GM12878 (cell line): Measurements from ENCODE around the gene ELOVL5. TPM values are rescaled to one million over a fixed set of nuclear protein-coding genes. Genes with fewer than 3 reads are reported as not detected.

Source experiments
- ATAC-seq: fragments of 200-7000 bp; cut with Tn5 transposase; 3 replicates; pipeline ENCODE4 v1.9.1; 2020; ENCODE audit warnings: mild to moderate bottlenecking, moderate library complexity
- BruUV-seq: library from RNA; stranded (reverse); fragments of 400-500 nt; replicated peaks from 2 replicates; lab custom pipeline; 2021; lab: Mats Ljungman, UMichigan
- CTCF ChIA-PET: fragments of 300-600 bp; sonication (Branson Sonifier 250); formaldehyde crosslinking; extraction: SDS; loops from one replicate; lab custom pipeline; 2021; ENCODE audit warnings: inconsistent platforms; lab: Yijun Ruan, JAX
- POLR2A ChIA-PET: fragments of 350-600 bp; formaldehyde crosslinking; extraction: SDS; loops from one replicate; lab custom pipeline; 2021; ENCODE audit warnings: inconsistent platforms; lab: Charles Lee
- RAD21 ChIA-PET: fragments of 300-600 bp; sonication (Branson Sonifier 250); formaldehyde crosslinking; loops from one replicate; lab custom pipeline; 2023; ENCODE audit warnings: antibody characterized with exemption; ENCODE audit not compliant: unreplicated experiment; lab: Charles Lee
- SMC1A ChIA-PET: fragments of 300-600 bp; sonication (Branson Sonifier 250); formaldehyde crosslinking; loops from one replicate; lab custom pipeline; 2023; ENCODE audit not compliant: unreplicated experiment, uncharacterized antibody; lab: Charles Lee
- DNase-seq: peaks from one replicate; pipeline ENCODE4 v3.0.0-alpha.2; 2011; ENCODE audit warnings: low read depth, low spot score
- FAIRE-seq: peaks from 3 replicates; lab custom pipeline; 2011; peaks lifted over from hg19 to GRCh38; lab: Jason Lieb, UNC
- H2AFZ ChIP-seq: 2 replicates; pipeline ENCODE4 v1.6.0; 2011; ENCODE audit warnings: low read depth, low read length, control low read depth; ENCODE audit not compliant: control insufficient read depth
- H3K27ac ChIP-seq: 2 replicates; pipeline ENCODE4 v1.5.1; 2011; ENCODE audit warnings: control low read depth; ENCODE audit not compliant: control insufficient read depth, insufficient read depth
- H3K27me3 ChIP-seq, 2 experiments: replicated peaks in 1 of 2; 2 replicates each; pipeline versions ENCODE4 v1.6.0 to v1.6.1; 2011; ENCODE audit warnings: low read length in 1 of 2; ENCODE audit not compliant: control insufficient read depth in 2 of 2, insufficient read depth in 2 of 2
- H3K36me3 ChIP-seq, 2 experiments: 2 replicates each; pipeline ENCODE4 v1.5.1; 2011; ENCODE audit warnings: low read length in 1 of 2; ENCODE audit not compliant: control insufficient read depth in 2 of 2, insufficient read depth in 2 of 2
- H3K4me1 ChIP-seq: 2 replicates; pipeline ENCODE4 v1.6.1; 2011; ENCODE audit warnings: mild to moderate bottlenecking, low read length, moderate library complexity, mixed read lengths; ENCODE audit not compliant: control insufficient read depth, insufficient read depth
- H3K4me2 ChIP-seq: 2 replicates; pipeline ENCODE4 v1.6.0; 2011; ENCODE audit warnings: control low read depth; ENCODE audit not compliant: control insufficient read depth, insufficient read depth
- H3K4me3 ChIP-seq: fragments of 200-600 bp; sonication (generic); 2 replicates; pipeline ENCODE4 v1.5.1; 2016
- H3K79me2 ChIP-seq: 2 replicates; pipeline ENCODE4 v1.6.0; 2011; ENCODE audit warnings: low read length; ENCODE audit not compliant: control insufficient read depth, insufficient read depth
- H3K9ac ChIP-seq: 2 replicates; pipeline ENCODE4 v1.8.0; 2011; ENCODE audit warnings: low read length, control low read depth, mixed read lengths; ENCODE audit not compliant: control insufficient read depth, insufficient read depth
- H3K9me3 ChIP-seq: replicated peaks from 3 replicates; pipeline ENCODE4 v1.5.1; 2011; ENCODE audit warnings: mild to moderate bottlenecking, low read length; ENCODE audit not compliant: control insufficient read depth, insufficient read depth
- H4K20me1 ChIP-seq: 2 replicates; pipeline ENCODE4 v1.6.0; 2011; ENCODE audit not compliant: control insufficient read depth, insufficient read depth
- ATF3 ChIP-seq: IDR thresholded peaks from 2 replicates; pipeline ENCODE4 v1.6.1; 2011; ENCODE audit warnings: low read depth, mild to moderate bottlenecking, low read length, moderate library complexity, borderline replicate concordance; ENCODE audit errors: extremely low read depth
- BCL3 ChIP-seq: IDR thresholded peaks from 2 replicates; pipeline ENCODE4 v1.6.1; 2011; ENCODE audit warnings: borderline replicate concordance, low read depth, mild to moderate bottlenecking, moderate library complexity, low read length; ENCODE audit not compliant: insufficient read depth, poor library complexity, severe bottlenecking
- BRCA1 ChIP-seq: IDR thresholded peaks from 2 replicates; pipeline ENCODE4 v1.6.1; 2011; ENCODE audit warnings: low read depth, low read length, improper control_type of control experiment
- CBFB ChIP-seq: IDR thresholded peaks from 2 replicates; pipeline ENCODE4 v1.6.1; 2016; ENCODE audit warnings: antibody characterized with exemption, low read depth
- CBX3 ChIP-seq: fragments of 200-600 bp; sonication (generic); IDR thresholded peaks from 2 replicates; pipeline ENCODE4 v1.6.1; 2016; ENCODE audit warnings: low read depth, borderline replicate concordance
- EP300 ChIP-seq, 2 experiments: fragments of 150-350 bp in 1 of 2; IDR thresholded peaks; 2 replicates each; pipeline ENCODE4 v1.6.1; 2011 to 2012; ENCODE audit warnings: low read depth in 2 of 2, low read length in 2 of 2, borderline replicate concordance in 1 of 2, improper control_type of control experiment in 1 of 2, inconsistent platforms in 1 of 2; ENCODE audit not compliant: control insufficient read depth in 1 of 2
- FOXM1 ChIP-seq: IDR thresholded peaks from 2 replicates; pipeline ENCODE4 v1.6.1; 2012; ENCODE audit warnings: low read depth, mild to moderate bottlenecking, inconsistent platforms, low read length, moderate library complexity
- HDAC2 ChIP-seq: fragments of 200-600 bp; sonication (generic); IDR thresholded peaks from 2 replicates; pipeline ENCODE4 v1.6.1; 2017
- IRF5 ChIP-seq: fragments of 450-650 bp; IDR thresholded peaks from 2 replicates; pipeline ENCODE4 v1.6.1; 2017; ENCODE audit warnings: borderline replicate concordance
- JUND ChIP-seq: IDR thresholded peaks from 2 replicates; pipeline ENCODE4 v1.6.1; 2012; ENCODE audit warnings: low read depth, mild to moderate bottlenecking, low read length, improper control_type of control experiment, moderate library complexity
- NFIC ChIP-seq: IDR thresholded peaks from 2 replicates; pipeline ENCODE4 v1.6.1; 2012; ENCODE audit warnings: low read depth, mild to moderate bottlenecking, inconsistent platforms, low read length, moderate library complexity
- NFYA ChIP-seq: IDR thresholded peaks from 2 replicates; pipeline ENCODE4 v1.6.1; 2011; ENCODE audit warnings: low read depth, mild to moderate bottlenecking, low read length, improper control_type of control experiment, borderline replicate concordance
- POLR2AphosphoS5 ChIP-seq: IDR thresholded peaks from 2 replicates; pipeline ENCODE4 v1.6.1; 2011; ENCODE audit warnings: mild to moderate bottlenecking, low read length, inconsistent platforms
- RB1 ChIP-seq: fragments of 450-650 bp; formaldehyde crosslinking; IDR thresholded peaks from 2 replicates; pipeline ENCODE4 v1.6.1; 2017; ENCODE audit warnings: mild to moderate bottlenecking, borderline replicate concordance
- RELB ChIP-seq: fragments of 450-650 bp; IDR thresholded peaks from 2 replicates; pipeline ENCODE4 v1.6.1; 2017; ENCODE audit warnings: low read depth, mild to moderate bottlenecking, moderate library complexity
- SREBF1 ChIP-seq: IDR thresholded peaks from 2 replicates; pipeline ENCODE4 v1.6.1; 2012; ENCODE audit warnings: mild to moderate bottlenecking, low read length
- ZNF622 ChIP-seq: fragments of 450-650 bp; IDR thresholded peaks from 2 replicates; pipeline ENCODE4 v1.6.1; 2017; ENCODE audit warnings: mild to moderate bottlenecking, inconsistent platforms
- WGBS: methylation state at CpG from one replicate; pipeline ENCODE4 v1.1.6; 2016; ENCODE audit warnings: low lambda C conversion rate; ENCODE audit not compliant: insufficient replicate concordance, insufficient coverage; ENCODE audit errors: missing lambda C conversion rate; 5-methylcytosine and 5-hydroxymethylcytosine counted together
- in situ Hi-C: fragments of 300-500 bp; cut with MboI; formaldehyde crosslinking; loops from 9 replicates; pipeline ENCODE4 v1.14.3; 2018; ENCODE audit warnings: mixed read lengths
- intact Hi-C: fragments of 100-400 bp; cut with micrococcal nuclease; formaldehyde crosslinking; loops from one replicate; pipeline ENCODE4 v1.14.2; 2022; ENCODE audit not compliant: unreplicated experiment
- polyA plus RNA-seq, 11 experiments: library from polyadenylated mRNA; depleted of rRNA in 4 of 11; unstranded in 6 of 11; stranded (reverse) in 5 of 11; fragments of >200 nt; fragmentation: Nextera tagmentation in 4 of 11; fragmentation: Illumina TruSeq in 1 of 11; extraction: Ambion mirVana in 4 of 11; extraction: Trizol in 1 of 11; gene quantifications; 1 replicate in 1 of 11; 2 replicates in 10 of 11; pipeline versions ENCODE4 v1.2.1 to v1.2.3, GENCODE V29; 2011 to 2016; ENCODE audit warnings: inconsistent platforms in 2 of 11, missing spikeins in 2 of 11, low read depth in 1 of 11
- total RNA-seq, 4 experiments: library from RNA; depleted of rRNA in 3 of 4; stranded (reverse); fragments of >200 nt in 3 of 4; fragmentation: Illumina TruSeq in 1 of 4; extraction: Trizol in 1 of 4; gene quantifications; 2 replicates each; pipeline versions ENCODE4 v1.2.1 to v1.2.3, GENCODE V29; 2013 to 2021

The ELOVL5 gene
- total and polyA plus RNA-seq, 10 of the 15 experiments (the other 5 are each of a cell fraction or from before 2014, with no cell fraction given): 156 to 241 (median 196) TPM

- TF ChIP-seq CBX3: no peak
- no peak for TF ChIP-seq EP300 (IDR thresholded peaks at IDR 0.05; ENCODE audit: borderline replicate concordance in 1 of 2, control insufficient read depth in 1 of 2, low read depth in 2 of 2, low read length in 2 of 2)
- TF ChIP-seq BRCA1: no peak
Observed at GRCh38 chr6:53238311-53238710, 110.4 kb downstream of the ELOVL5 start (continued).

GRCh38 chr6:53236241-53236640 is 112.5 kb downstream of the ELOVL5 start:
- Histone ChIP-seq H3K4me3 (no peak overlapping the region), H4K20me1 (no peaks in the 10 kb centered on the region), H3K4me2 (peak overlapping the region; percentile 73), H3K9me3 (no peaks in the 10 kb centered on the region; the same call in 2 of the 3 replicates), H3K27me3 (no peaks in the 10 kb centered on the region), H3K79me2 (no peaks in the 10 kb centered on the region), H3K27ac (no peak overlapping the region), H3K36me3 (no peaks in the 10 kb centered on the region), H3K4me1 (peaks cover 35% of the 10 kb centered on the region), H3K9ac (no peak overlapping the region), H2AFZ (no peak overlapping the region)
- SMC1A ChIA-PET: interaction anchor here (1.1 kb wide), 1 partner anchor 47 kb away, joined by 3 read pairs; no protein-coding TSS in a partner anchor
- no TSS peak for BruUV-seq
- no peak for DNase-seq
- RAD21 ChIA-PET: no interaction called here
- peak; percentile 83 for FAIRE-seq
- intact Hi-C loops: no loop called here
- peak; percentile 37 for ATAC-seq
- POLR2A ChIA-PET: no interaction called here
- 0% methylated on average over 3 of the region's 3 CpGs for WGBS
- in situ Hi-C loops: no loop called here
- CTCF ChIA-PET: interaction anchor here (2.0 kb wide), 1 partner anchor 64 kb away, joined by 4 read pairs; no protein-coding TSS in a partner anchor
- TF ChIP-seq ATF3 (no peak), FOXM1 (peak; percentile 32; the same call in 1 of the 2 replicates), ZNF622 (no peak), RELB (no peak), SREBF1 (no peak), HDAC2 (no peak), POLR2AphosphoS5 (no peak), NFYA (no peak), BCL3 (peak; percentile 10), BRCA1 (no peak), RB1 (no peak), JUND (no peak), CBFB (0 out of 2 replicates have a peak, but pooled peaks have one; percentile 25), NFIC (peak; percentile 58), IRF5 (no peak)
